ENCODE results near the gene SLC5A10.
"Not testable (repeated sequence)": the region's sequence is repeated elsewhere in the genome, so short reads cannot be mapped to it uniquely, and the experiment has no call there.

GRCh38 chr17:19037547-19037946 lies 85.6 kb downstream of the SLC5A10 start:
- not testable (repeated sequence) for TF ChIP-seq CTCF, POLR2A (IDR thresholded peaks at IDR 0.05)

Data from esophagus squamous epithelium (tissue), 4 donors.